Measurements from ENCODE around the gene ARVCF.

Gene ARVCF

DNA sequence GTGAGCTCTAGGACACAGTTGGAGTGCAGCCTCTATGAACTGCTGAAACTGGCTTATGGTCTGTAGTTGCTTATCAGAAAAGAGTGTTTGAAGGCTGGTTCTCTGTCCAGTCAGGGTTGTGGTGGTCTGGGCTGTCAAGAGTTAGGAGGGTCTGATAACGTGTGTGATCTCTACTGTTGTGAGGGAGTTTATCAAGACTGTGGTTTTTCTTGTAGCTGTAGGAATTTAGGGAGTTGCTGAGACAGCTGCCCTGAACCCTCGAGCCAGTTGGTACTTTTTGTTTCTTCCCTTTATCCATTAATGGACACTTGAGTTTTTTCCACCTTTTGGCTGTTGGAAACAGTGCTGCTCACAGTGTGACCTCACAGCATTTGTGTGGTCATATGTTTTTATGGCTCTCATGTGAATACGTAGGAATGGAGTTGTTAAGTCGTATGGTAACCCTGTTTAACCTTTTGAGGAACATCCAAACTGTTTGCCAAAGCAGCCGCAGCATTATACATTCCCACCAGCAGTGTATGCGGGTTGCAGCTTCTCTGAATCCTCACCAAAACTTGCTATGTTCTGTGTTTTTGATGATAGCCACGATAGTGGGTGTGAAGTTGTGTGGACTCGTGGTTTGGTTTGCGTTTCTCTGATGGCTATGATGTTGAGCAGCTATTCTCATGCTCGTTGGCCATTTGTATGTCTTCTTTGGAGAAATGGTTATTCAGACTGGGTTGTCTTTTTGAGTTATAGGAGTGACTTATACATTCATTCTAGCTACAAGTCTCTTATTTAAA is 42.6 kb upstream of the ARVCF start:
- Histone ChIP-seq H3K36me3 (ENCODE audit: control insufficient read depth, insufficient read depth, low read length) (peaks cover 20% of the 10 kb centered on the region), H3K4me1 (ENCODE audit: control insufficient read depth, insufficient read depth, low read length) (no peaks in the 10 kb centered on the region), H3K27me3 (ENCODE audit: control insufficient read depth, insufficient read depth, low read length) (no peaks in the 10 kb centered on the region), H3K9ac (ENCODE audit: low read length) (no peak overlapping the region), H3K4me3 (ENCODE audit: low read length) (no peak overlapping the region), H3K27ac (ENCODE audit: low read depth, low read length) (no peak overlapping the region)

DNA sequence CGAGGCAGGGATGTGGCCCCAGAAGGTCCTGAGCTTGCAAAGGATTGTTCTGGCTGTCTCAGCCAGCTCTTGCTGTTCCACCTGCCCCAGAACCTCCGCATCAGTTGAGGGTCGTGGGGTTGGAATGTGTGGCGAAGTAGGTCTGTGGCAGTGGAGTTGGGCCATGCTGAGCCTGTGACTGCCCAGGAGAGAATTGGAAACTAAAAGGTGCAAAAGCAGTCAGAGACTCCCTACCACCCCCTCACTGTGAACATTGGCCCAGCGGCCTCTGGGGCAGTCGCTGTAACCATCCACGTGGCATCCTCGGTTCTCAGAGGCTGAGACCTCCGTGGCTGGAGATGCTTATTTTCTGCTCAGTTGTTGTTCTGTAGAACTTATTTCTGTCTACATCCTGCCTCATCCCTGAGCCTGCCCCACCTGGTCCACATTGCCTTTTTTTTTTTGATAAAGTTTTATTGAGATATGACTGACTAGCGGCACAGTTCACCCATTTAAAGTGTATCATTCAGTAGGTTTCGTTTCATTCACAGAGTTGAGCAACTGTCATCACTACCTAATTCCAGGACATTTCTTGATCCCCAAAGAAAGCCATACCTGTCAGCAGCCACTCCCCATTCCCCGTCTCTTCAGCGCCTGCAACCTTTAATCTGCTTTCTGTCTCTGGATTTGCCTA is 41.1 kb upstream of the ARVCF start:
- H3K27me3 ChIP-seq (ENCODE audit: control insufficient read depth, insufficient read depth, low read length): no peaks in the 10 kb centered on the region
- H3K4me3 ChIP-seq (ENCODE audit: low read length): no peak overlapping the region
- no peaks in the 10 kb centered on the region for H3K4me1 ChIP-seq (ENCODE audit: control insufficient read depth, insufficient read depth, low read length)
- no peak overlapping the region for H3K27ac ChIP-seq (ENCODE audit: low read depth, low read length)
- no peak overlapping the region for H3K9ac ChIP-seq (ENCODE audit: low read length)
- peaks cover 27% of the 10 kb centered on the region for H3K36me3 ChIP-seq (ENCODE audit: control insufficient read depth, insufficient read depth, low read length)

DNA sequence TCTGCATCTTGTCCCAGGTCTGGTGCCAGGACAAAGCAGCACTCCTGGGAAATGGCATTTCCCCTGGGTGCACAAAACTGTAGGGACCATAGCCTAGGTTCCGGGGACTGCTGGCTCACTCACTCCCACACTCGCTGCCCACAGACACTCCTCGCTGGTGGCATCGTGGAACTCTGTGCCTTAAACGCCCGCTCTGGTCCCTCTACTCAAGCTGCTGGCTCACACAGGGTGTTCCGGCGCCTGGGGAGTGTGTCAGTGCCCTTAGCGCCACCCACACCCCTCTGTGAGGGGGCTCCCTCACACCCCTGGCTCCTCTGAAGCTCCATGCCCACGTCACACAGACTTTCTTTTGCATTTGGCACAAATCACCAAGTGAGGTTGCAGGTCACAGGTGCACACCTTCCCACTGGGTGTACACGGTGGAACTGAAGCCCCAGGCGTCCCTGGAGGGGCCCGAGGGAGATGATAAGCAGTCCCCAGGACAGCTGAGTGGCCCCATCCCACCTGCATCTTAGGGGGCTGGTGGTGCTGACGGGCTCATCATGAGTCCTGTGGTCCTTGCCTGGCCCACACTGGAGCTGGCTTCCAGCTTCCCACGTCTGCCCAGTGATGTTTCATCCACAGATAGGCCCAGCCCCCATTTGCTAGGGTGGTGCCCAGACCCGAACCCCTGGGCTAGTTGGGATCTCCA is 40.2 kb upstream of the ARVCF start:
- Histone ChIP-seq H3K9ac (ENCODE audit: low read length) (no peak overlapping the region), H3K36me3 (ENCODE audit: control insufficient read depth, insufficient read depth, low read length) (peaks cover 24% of the 10 kb centered on the region), H3K27ac (ENCODE audit: low read depth, low read length) (no peak overlapping the region), H3K27me3 (ENCODE audit: control insufficient read depth, insufficient read depth, low read length) (no peaks in the 10 kb centered on the region), H3K4me1 (ENCODE audit: control insufficient read depth, insufficient read depth, low read length) (no peaks in the 10 kb centered on the region), H3K4me3 (ENCODE audit: low read length) (no peak overlapping the region)

DNA sequence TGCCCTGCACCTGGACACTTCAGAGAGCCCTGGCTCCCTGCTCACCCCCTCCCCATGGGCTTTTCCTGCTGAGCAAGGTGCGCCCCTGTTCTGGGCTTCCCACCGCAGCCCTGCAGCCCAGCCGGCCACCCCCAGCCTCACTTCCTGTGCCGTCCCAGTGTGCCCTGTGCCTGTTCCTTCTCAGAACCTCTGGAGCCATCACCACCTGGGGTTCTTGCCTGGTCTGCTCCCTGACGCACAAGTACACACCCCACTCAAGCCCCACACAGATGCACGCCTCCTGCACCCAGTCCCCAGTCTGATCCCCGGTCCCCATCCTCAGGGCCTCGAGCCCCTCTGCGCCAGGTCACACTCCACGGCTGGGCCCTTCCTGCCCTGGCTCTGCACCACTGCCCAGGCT is 39.5 kb upstream of the ARVCF start:
- H3K36me3 ChIP-seq (ENCODE audit: control insufficient read depth, insufficient read depth, low read length): peaks cover 24% of the 10 kb centered on the region
- H3K9ac ChIP-seq (ENCODE audit: low read length): no peak overlapping the region
- no peak overlapping the region for H3K27ac ChIP-seq (ENCODE audit: low read depth, low read length)
- H3K4me1 ChIP-seq (ENCODE audit: control insufficient read depth, insufficient read depth, low read length): no peaks in the 10 kb centered on the region
- H3K4me3 ChIP-seq (ENCODE audit: low read length): no peak overlapping the region
- H3K27me3 ChIP-seq (ENCODE audit: control insufficient read depth, insufficient read depth, low read length): no peaks in the 10 kb centered on the region

DNA sequence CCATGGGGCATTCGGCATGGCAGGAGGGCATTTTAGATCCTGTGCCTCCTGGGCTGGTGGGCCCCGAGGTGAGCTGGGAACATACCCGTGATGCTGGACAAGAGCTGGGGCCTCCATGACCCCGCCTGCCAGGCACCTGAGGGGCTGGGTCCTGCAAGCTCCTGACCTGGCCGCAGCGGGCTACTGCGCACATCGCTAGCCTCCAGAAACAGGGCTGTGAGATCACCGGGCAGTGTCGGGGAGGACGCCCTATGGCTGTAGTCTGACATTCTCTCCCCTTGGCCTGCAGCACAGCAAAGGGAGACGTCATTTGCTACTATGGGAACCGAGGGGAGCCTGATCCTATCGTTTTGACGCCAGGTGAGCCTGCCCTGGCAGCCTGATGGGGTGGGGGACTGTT is 39.0 kb upstream of the ARVCF start:
- H3K4me1 ChIP-seq (ENCODE audit: control insufficient read depth, insufficient read depth, low read length): no peaks in the 10 kb centered on the region

DNA sequence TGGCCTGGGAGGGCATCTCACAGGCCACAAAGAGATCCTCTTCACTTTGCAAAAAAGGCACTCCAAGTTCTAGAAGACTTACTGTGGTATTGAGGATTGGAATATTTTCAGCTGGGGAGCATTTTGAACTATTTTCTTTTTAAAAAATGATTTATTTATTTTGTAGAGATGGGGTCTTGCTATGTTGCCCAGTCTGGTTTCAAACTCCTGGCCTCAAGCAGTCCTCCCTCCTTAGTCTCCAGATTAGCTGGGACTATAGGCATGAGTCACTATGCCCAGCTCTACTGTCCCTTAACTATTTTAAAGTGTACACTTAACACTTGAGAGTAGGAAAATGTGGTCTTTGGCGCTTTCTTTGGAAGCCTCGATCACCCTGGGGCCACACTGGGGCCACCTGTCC is 38.5 kb upstream of the ARVCF start:
- Histone ChIP-seq H3K27ac (ENCODE audit: low read depth, low read length) (no peak overlapping the region), H3K27me3 (ENCODE audit: control insufficient read depth, insufficient read depth, low read length) (no peaks in the 10 kb centered on the region), H3K36me3 (ENCODE audit: control insufficient read depth, insufficient read depth, low read length) (peaks cover 24% of the 10 kb centered on the region), H3K4me3 (ENCODE audit: low read length) (no peak overlapping the region), H3K9ac (ENCODE audit: low read length) (no peak overlapping the region), H3K4me1 (ENCODE audit: control insufficient read depth, insufficient read depth, low read length) (no peaks in the 10 kb centered on the region)

More for the DNA sequence above, 39.0 kb upstream of the ARVCF start:
- H3K4me3 ChIP-seq (ENCODE audit: low read length): no peak overlapping the region
- no peak overlapping the region for H3K9ac ChIP-seq (ENCODE audit: low read length)
- no peak overlapping the region for H3K27ac ChIP-seq (ENCODE audit: low read depth, low read length)
- H3K36me3 ChIP-seq (ENCODE audit: control insufficient read depth, insufficient read depth, low read length): peaks cover 24% of the 10 kb centered on the region
- no peaks in the 10 kb centered on the region for H3K27me3 ChIP-seq (ENCODE audit: control insufficient read depth, insufficient read depth, low read length)

DNA sequence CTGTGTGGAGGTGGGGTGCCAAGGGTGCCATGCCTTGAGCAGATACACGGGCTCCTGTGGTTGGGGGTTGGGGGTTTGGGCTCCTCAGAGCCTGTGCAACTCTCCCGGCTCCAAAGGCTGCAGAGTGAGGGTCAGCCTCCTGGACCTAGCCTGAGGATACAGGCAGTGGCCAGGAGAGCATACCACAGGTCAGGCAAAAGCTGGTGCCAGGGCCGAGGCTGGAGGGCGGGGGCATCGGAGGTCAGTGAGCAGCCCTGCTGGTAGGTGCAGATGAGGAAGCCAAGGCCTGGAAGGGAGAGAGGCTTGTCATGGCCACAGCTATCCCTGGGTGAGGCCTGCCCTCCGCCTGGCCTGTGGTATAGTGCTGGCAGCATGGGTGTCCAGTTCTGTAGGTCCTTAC is 37.9 kb upstream of the ARVCF start:
- Histone ChIP-seq H3K9ac (ENCODE audit: low read length) (no peak overlapping the region), H3K36me3 (ENCODE audit: control insufficient read depth, insufficient read depth, low read length) (peaks cover 24% of the 10 kb centered on the region), H3K27me3 (ENCODE audit: control insufficient read depth, insufficient read depth, low read length) (no peaks in the 10 kb centered on the region), H3K4me3 (ENCODE audit: low read length) (no peak overlapping the region), H3K27ac (ENCODE audit: low read depth, low read length) (no peak overlapping the region), H3K4me1 (ENCODE audit: control insufficient read depth, insufficient read depth, low read length) (no peaks in the 10 kb centered on the region)

DNA sequence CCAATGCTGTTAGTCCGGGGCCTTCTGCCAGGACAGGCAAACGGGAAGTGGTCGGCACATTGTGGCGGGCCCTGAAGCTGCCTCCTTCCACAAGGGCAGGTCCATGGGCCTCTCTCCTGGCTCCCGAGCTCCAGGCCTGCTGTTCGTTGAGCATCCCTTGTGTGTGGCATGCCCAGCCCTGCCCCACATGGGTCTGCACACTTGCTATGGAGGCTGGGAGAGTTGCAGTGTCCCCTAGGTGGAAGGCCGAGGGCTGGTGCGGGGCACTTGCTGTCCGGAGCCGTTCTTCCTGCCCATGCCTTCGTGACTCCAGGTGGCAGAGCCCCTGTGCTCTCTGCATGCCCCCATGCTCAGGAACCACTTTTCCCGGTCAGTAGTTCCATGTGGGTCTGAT is 37.4 kb upstream of the ARVCF start:
- Histone ChIP-seq H3K9ac (ENCODE audit: low read length) (no peak overlapping the region), H3K27me3 (ENCODE audit: control insufficient read depth, insufficient read depth, low read length) (no peaks in the 10 kb centered on the region), H3K4me1 (ENCODE audit: control insufficient read depth, insufficient read depth, low read length) (no peaks in the 10 kb centered on the region), H3K27ac (ENCODE audit: low read depth, low read length) (no peak overlapping the region), H3K36me3 (ENCODE audit: control insufficient read depth, insufficient read depth, low read length) (peaks cover 23% of the 10 kb centered on the region), H3K4me3 (ENCODE audit: low read length) (no peak overlapping the region)

DNA sequence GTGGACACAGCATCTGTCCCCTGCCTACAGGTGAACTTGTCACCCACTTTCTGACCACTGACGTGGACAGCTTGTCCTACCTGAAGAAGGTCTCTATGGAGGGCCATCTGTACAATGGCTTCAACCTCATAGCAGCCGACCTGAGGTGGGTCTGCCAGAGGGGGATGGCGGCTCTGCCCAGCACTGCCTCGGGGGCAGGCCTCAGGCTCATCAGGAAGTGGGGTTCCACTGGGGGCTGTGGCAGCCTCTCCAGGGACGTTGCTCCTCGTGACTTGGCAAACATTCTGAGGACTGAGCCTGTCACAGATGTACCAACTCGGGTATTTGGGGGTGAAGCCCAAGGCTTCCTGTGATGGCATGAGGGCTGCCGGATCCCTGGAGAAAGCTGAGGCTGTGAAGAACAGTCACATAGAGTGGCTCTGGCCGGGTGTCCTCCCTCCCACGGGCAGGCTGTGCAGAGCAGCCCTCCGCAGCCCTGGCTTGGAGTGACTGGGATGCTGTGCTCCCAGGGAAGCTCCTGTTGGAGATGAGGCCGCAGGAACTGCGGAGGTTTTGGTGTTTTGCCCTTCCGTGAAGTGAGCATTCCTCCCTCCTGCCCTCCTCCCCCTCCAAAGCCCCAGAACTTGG is 36.9 kb upstream of the ARVCF start:
- Histone ChIP-seq H3K4me1 (ENCODE audit: control insufficient read depth, insufficient read depth, low read length) (no peaks in the 10 kb centered on the region), H3K27me3 (ENCODE audit: control insufficient read depth, insufficient read depth, low read length) (no peaks in the 10 kb centered on the region), H3K9ac (ENCODE audit: low read length) (no peak overlapping the region), H3K4me3 (ENCODE audit: low read length) (no peak overlapping the region), H3K36me3 (ENCODE audit: control insufficient read depth, insufficient read depth, low read length) (peaks cover 18% of the 10 kb centered on the region), H3K27ac (ENCODE audit: low read depth, low read length) (no peak overlapping the region)

DNA sequence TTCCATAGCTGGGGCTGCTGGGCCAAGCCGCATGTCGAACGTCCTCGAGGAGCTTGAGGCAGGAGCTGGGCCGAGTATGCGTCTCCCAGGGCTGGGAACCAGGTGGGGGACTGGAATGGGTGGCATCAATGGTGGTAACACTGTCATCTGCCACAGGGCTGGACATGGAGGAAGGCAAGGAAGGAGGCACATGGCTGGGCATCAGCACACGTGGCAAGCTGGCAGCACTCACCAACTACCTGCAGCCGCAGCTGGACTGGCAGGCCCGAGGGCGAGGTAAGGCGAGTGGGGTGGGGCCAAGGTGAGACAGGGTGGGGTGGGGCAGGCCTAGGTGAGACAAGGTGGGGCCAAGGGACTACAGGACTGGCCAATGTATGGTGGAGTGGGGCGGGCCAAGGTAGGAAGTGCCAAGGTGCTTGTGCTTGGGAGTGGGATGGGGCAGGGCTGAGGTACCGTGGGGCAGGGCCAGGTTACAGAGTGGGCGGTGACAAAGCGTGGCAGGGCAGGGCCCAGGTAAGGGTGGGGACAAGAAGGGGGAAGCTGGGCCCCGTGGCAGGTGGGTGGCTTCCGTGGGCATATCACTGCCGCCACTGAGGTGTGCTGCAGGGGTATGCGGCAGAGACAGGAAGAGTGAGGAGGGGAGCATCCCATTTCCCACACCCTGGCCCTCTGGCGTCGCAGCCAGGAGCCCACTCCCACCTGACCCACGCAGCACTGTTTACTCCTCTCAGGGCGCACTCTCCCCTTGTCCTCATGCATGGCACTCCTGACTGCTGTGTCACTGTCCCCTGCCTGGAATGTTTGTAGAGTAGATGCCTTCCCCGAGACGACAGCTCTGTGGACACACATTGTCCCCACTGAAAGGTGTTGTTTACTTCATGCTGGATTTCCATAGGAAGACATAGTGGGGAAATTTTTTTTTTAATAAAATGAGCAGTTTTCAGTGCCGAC is 36.0 kb upstream of the ARVCF start:
- H3K36me3 ChIP-seq (ENCODE audit: control insufficient read depth, insufficient read depth, low read length): peaks cover 19% of the 10 kb centered on the region
- no peak overlapping the region for H3K4me3 ChIP-seq (ENCODE audit: low read length)
- H3K27me3 ChIP-seq (ENCODE audit: control insufficient read depth, insufficient read depth, low read length): no peaks in the 10 kb centered on the region
- H3K9ac ChIP-seq (ENCODE audit: low read length): no peak overlapping the region
- no peak overlapping the region for H3K27ac ChIP-seq (ENCODE audit: low read depth, low read length)
- H3K4me1 ChIP-seq (ENCODE audit: control insufficient read depth, insufficient read depth, low read length): no peaks in the 10 kb centered on the region

DNA sequence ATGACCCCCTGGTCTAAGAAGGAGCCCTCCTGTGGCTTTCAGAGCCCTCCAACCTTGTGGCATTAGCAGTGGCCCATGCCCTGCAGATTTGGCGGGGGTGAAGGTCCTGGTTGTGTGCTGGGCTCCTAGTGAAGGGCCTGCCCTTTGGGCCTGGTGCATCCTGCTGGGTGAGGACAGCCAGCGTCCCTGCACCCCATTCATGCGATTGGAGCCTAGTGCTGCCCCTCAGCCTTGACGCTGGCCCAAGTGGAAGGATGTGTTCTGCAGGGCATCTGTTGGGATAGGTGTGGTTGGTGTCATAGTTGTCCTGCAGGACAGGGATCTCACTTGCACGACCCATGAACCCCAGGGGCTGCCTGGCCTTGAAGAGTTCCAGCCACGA is 35.3 kb upstream of the ARVCF start:
- H3K9ac ChIP-seq (ENCODE audit: low read length): no peak overlapping the region
- H3K36me3 ChIP-seq (ENCODE audit: control insufficient read depth, insufficient read depth, low read length): peaks cover 16% of the 10 kb centered on the region

More for the DNA sequence above, 35.3 kb upstream of the ARVCF start:
- H3K27ac ChIP-seq (ENCODE audit: low read depth, low read length): no peak overlapping the region
- no peaks in the 10 kb centered on the region for H3K27me3 ChIP-seq (ENCODE audit: control insufficient read depth, insufficient read depth, low read length)
- no peak overlapping the region for H3K4me3 ChIP-seq (ENCODE audit: low read length)
- no peaks in the 10 kb centered on the region for H3K4me1 ChIP-seq (ENCODE audit: control insufficient read depth, insufficient read depth, low read length)

Measured in rectal smooth muscle tissue (tissue), 1 donor.